Fibroblast of skin of right biceps (primary cell): ENCODE results near the gene DDX25.

Experiments
- DNase-seq: peaks from one replicate; pipeline ENCODE4 v3.0.0-alpha.2; 2013

The DDX25 gene

GRCh38 chr11:125952973-125953372 is 48.7 kb downstream of the DDX25 start:
- DNase-seq: no peak

DNA sequence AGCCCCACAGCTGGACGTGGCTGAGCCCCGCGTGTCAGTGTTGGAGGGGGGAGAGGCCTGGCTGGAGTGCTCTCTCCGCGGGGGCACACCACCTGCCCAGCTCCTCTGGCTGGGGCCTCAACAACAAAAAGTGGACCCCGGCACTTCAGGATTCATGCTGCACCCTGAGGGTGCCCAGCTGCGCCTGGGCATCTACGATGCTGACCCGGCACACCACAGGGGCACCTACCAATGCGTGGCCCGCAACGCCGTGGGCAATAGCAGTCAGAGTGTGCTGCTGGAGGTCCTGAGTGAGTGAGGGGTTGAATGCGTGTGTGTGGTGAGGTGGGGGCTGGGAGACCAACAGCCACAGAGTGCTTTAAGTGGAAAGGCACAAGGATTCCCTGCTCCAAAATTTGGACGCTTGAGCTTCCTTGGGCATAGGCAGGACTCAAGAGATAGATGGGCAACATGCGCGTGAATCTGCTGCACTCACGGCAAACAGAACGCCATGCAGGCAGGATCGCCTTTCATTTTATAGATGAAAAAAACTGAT is 49.2 kb downstream of the DDX25 start:
- no peak for DNase-seq

DNA sequence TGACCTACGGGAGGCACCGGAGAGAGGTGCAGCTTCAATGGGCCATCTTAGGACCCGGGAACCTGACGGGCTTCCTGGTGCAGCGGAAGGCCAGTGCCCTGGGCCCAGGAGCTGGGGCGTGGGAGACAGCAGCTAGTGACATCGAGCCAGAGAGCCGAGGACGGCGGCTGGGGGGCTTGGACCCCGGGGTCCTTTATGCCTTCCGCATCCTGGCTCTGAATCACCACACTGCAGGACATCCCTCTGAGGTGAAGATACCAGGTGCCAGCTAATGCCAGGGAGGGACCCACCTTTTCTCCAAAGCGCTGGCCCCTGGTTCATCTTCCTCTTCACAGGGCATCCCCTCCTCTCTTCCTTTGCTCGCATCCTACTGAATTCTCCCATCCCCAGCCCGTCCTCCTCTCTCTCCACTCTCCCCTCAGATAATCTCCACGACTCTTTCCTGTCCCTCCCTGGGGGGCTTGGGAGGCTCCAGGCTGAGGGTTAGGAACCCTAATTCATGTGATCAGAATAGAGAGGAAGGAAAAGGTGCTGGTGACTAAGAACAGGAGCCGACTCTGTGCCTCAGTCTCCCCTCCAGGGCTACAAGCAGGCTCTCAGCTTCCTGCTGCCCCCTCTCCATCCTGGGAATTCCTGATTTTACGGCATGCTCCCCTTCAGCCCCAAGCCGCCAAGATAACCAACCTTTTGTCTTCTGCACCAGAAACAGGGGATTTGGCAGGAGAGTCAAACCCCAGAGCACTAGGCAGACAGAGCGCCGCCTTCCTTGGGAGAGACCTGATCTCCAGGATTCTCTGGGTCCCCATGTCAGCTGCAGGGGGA is 50.0 kb downstream of the DDX25 start:
- DNase-seq: no peak

DNA sequence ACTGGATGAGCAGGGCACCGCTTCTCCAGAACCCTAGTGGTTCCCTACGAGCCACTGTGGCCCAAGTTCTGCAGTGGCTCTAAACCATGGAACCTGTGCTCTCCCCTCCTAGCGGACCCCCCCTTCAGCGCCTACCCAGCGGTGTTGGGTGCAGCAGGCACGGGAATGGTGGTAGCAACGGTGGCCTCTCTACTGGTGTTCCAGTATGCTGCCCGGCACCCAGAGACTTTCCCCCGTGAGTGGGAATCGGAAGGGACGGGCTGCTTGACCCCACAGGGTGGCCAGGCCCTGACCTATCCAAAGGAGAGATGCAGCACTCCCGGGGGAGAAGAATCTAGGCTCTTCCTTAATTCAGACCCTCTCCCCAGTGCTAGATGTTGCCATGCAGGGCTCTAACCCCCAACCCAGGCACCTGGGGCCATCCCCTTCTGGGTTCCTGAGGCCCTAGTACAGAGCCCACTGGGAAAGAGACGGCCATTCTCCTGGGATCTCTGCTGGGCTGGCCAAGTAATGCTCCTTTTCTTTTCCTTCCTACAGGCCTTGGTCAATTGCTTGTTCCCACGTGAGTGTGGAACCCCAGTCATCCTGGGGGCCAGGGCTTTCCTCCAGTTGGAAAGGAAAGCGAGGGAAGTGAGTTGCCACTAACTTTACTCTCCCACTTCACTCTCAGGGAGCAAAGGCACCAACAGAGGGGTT is 50.8 kb downstream of the DDX25 start:
- no peak for DNase-seq

- no peak for DNase-seq
Observed at GRCh38 chr11:125955856-125956255, 51.5 kb downstream of the DDX25 start.

DNA sequence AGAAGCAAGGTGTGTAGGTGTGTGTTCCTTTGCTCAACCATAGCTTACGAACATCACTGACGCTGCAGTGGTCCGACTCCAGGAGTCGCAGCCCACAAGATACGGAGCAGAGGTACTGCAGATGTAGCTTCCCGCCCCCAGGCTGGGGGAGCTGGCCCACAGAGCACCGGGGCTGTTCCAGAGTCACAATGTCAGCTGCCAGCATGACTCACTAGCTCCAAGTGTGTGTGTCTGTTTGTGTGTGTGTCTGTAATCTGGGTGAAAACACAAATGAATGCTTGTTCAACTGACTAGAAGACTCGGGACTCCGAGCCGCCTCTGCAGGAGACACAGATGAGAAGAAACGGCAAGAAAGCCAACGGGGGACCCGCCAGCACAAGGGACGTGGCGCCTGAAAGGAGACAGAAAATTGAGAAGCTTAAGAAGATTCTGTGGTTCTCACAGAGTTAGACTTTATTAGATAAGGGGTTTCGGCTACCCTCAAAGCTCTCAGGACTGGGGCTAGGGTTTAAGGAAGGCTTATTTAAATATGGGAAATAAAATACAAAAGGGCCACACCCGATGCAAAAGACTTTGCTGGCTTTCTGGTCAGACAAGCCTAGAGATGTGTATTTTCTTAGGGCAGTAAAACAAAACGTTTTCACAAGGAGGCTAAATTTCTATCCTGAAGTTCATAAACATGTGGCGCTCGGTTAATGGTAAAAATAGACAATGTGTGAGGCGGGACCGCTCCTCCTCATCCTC is 52.3 kb downstream of the DDX25 start:
- peak; percentile 6 for DNase-seq

GRCh38 chr11:125957618-125958332 is 53.5 kb downstream of the DDX25 start:
- no peak for DNase-seq

GRCh38 chr11:125958872-125959400 is 54.6 kb downstream of the DDX25 start:
- no peak for DNase-seq

GRCh38 chr11:125959511-125959910 is 55.2 kb downstream of the DDX25 start:
- no peak for DNase-seq

- DNase-seq: no peak
Observed at GRCh38 chr11:125959931-125960330, 55.6 kb downstream of the DDX25 start.

GRCh38 chr11:125960771-125961170 is 56.5 kb downstream of the DDX25 start:
- no peak for DNase-seq

DNA sequence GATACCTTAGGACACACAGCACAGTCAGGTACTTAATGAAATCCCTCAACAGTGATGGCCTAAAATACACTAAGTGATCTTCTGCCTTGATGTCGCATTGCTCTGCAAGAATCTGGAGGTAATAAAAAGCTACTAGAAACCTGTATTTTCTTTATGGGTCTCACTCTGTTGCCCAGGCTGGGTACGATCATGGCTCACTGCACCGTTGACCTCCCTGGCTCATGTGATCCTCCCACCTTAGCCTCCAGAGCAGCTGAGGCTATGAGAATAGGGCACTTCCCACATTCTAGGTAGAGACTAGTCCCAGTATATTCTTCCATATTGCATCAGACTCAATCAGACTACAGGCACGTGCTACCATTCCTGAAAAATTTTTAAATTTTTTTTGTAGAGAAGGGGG is 63.2 kb downstream of the DDX25 start:
- DNase-seq: no peak

DNA sequence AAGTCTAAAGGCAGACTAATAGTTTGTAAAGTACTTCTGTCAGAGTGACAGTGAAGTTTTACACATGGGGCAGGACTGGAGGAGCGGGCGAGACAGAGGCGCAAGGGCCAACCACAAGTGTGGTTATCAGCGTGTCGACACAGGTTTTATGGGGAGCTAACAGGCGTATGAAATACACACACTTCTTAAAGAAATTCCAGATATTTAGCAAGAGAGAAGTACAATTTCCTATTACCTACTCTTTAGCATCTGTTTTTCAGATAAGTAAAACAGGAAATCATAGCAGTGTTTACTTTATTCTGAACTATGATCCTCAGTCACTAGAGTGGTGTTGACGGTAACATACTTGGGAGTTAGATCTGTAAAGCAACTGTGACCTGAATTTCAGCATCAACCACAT is 64.0 kb downstream of the DDX25 start:
- DNase-seq: no peak

DNA sequence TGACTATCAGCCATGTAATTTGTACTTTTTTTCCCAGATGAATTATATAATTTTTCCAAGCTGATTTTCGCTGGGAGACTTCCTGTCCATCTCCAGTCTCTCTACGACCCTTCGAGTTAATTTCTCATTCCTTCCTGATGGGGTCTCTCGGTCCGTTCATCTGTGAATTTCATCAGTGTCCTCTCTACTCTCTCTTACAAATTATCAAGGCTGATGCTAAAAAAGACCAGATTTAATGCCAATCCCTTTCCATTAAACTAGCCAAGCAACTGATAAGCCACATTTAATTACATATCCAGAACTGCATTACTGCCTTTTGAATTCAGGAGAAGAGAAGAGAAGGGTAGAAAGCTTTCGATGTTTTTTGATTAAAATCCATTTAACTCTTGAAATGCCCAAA is 67.3 kb downstream of the DDX25 start:
- no peak for DNase-seq

GRCh38 chr11:125974284-125974683 is 70.0 kb downstream of the DDX25 start:
- DNase-seq: no peak

- DNase-seq: no peak
Observed at GRCh38 chr11:125975634-125976033, 71.3 kb downstream of the DDX25 start.

- DNase-seq: no peak
Observed at GRCh38 chr11:125976156-125976555, 71.8 kb downstream of the DDX25 start.

- DNase-seq: no peak
Observed at GRCh38 chr11:125977333-125977732, 73.0 kb downstream of the DDX25 start.

- no peak for DNase-seq
Observed at GRCh38 chr11:125978181-125978716, 73.9 kb downstream of the DDX25 start.
